AG04449 (cell line): Measurements from ENCODE around the gene TMED4.
"Not testable (repeated sequence)": the region's sequence is repeated elsewhere in the genome, so short reads cannot be mapped to it uniquely, and the experiment has no call there.

ENCODE experiments used
- CTCF ChIA-PET: fragments of 350-600 bp; formaldehyde crosslinking; extraction: SDS; loops from one replicate; lab custom pipeline; 2021; ENCODE audit warnings: antibody characterized with exemption; lab: Yijun Ruan, JAX
- POLR2A ChIA-PET: fragments of 400-600, 350-600 bp; formaldehyde crosslinking; extraction: SDS; loops from one replicate; lab custom pipeline; 2020; ENCODE audit warnings: antibody characterized with exemption, inconsistent platforms; lab: Yijun Ruan, JAX
- DNase-seq: peaks from one replicate; pipeline ENCODE4 v3.0.0-alpha.2; 2010; ENCODE audit warnings: low read depth, low spot score
- H3K4me3 ChIP-seq: 2 replicates; pipeline ENCODE4 v1.5.1; 2011; ENCODE audit warnings: low read depth, mild to moderate bottlenecking, control low read depth, low read length
- CTCF ChIP-seq: IDR thresholded peaks from one replicate; pipeline ENCODE4 v1.5.1; 2011; ENCODE audit warnings: mild to moderate bottlenecking, moderate library complexity, low read length, control low read depth, inconsistent platforms; ENCODE audit not compliant: insufficient read depth; ENCODE audit errors: missing control alignments

Gene TMED4

GRCh38 chr7:44603193-44603592 lies 21.2 kb upstream of the TMED4 start:
- ChIA-PET CTCF (interaction anchor here (0.8 kb wide), 1 partner anchor 244 kb away, joined by 3 read pairs; the partner anchor contains the start of gene H2AZ2), POLR2A (no interaction called here)
- DNase-seq, result no peak
- no peak overlapping the region for H3K4me3 ChIP-seq
- TF ChIP-seq CTCF, result no peak

DNA sequence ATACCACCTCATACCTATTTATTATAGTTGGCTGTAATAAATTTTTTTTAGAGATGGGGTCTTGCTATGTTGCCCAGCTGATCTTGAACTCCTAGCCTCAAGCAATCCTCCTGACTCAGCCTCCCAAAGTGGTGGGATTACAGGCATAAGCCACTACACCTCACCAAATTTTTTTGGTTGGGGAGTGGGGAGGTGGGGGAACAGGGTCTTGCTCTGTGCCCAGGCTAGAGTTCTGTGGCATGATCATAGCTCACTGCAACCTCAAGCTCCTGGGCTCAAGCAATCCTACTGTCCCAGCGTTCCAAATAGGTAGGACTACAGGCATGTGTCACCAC lies 20.5 kb upstream of the TMED4 start:
- no peak for DNase-seq
- no peak for TF ChIP-seq CTCF
- ChIA-PET CTCF (no interaction called here), POLR2A (interaction anchor here (0.7 kb wide), 1 partner anchor 149 kb away, joined by 3 read pairs; no protein-coding TSS in a partner anchor)
- H3K4me3 ChIP-seq, result no peak overlapping the region

DNA sequence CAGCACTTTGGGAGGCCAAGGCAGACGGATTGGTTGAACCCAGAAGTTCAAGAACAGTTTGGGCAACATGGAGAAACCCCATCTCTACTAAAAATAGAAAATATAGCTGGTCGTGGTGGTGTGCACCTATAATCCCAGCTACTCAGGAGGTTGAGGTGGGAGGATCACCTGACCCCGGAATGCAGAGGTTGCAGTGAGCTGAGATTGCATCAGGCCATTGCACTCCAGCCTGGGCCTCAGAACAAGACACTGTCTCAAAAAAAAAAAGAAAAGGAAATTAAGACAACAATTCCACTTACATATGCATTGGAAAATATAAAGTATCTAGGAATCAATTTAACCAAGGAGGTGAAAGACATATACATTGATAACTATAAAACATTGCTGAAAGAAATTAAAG lies 17.2 kb upstream of the TMED4 start:
- POLR2A ChIA-PET, result interaction anchor here (0.6 kb wide), 1 partner anchor 15 kb away, joined by 3 read pairs; no protein-coding TSS in a partner anchor
- CTCF ChIA-PET, result no interaction called here
- no peak for TF ChIP-seq CTCF
- H3K4me3 ChIP-seq, result no peak overlapping the region
- no peak for DNase-seq

DNA sequence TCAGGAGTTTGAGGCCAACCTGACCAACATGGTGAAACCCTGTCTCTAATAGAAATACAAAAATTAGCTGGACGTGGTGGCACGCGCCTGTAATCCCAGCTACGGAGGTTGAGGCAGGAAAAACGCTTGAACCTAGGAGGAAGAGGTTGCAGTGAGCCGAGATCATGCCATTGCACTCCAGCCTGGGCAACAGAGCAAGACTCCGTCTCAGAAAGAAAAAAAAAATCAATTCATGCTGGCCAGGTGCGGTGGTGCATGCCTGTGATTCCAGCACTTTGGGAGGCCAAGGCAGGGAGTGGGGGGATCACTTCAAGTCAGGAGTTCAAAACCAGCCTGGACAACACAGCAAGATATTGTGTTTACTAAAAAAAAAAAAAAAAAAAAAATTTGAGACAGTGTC lies 15.2 kb upstream of the TMED4 start:
- DNase-seq, CTCF ChIA-PET, POLR2A ChIA-PET, H3K4me3 ChIP-seq: not testable (repeated sequence)

DNA sequence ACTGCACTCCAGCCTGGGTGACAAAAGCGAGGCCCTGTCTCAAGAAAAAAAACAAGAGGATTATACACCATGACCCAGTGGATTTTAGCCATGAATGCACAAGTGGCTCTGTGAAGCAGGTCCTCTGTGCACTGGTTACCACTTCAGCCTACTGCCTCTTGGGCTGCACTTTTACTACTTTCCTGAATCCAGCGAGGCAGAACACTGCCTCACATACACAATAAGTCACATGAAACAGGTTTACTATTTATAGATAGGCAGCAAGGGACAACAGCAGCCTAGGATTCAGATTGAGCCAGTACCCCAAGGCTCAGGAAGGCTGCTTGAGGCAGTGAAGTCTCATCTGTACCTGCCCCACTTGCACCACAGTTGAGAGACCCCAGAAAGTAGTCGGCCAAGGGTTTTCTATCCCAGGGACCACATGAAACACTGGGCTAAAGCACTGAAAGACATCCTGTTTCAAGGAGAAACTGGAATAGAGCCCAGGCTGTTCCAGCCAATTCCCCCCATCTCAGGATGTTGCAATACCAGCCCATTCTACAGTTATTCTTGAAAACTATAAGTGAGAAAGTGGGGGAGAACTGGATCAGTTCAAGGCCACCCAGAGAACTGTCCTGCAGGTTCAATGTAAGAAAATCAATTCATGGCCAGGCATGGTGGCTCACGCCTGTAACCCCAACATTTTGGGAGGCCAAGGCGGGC lies 14.1 kb upstream of the TMED4 start:
- ChIA-PET POLR2A (no interaction called here), CTCF (no interaction called here)
- DNase-seq, result no peak
- H3K4me3 ChIP-seq, result no peak overlapping the region
- no peak for TF ChIP-seq CTCF

DNA sequence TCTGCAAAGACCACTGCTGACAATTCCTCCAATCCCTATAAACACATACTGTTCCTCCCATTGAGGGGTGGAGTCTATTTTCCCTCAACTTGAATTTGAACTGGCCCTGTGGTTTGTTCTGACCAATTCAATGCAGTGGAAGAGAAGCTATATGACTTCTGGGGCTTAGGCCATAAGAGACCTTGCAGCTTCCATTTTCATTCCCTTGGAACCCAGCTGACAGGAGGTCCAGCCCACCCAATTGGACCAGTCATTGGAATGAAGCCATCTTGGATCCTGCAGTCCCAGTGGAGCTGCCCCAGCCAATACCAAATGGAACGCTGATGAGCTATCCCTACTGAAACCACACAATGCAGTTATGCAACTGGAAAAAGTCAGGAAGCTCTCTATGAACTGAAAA lies 8.9 kb upstream of the TMED4 start:
- no peak overlapping the region for H3K4me3 ChIP-seq
- ChIA-PET CTCF (interaction anchor here (0.7 to 2.4 kb wide), 6 partner anchors 8 to 545 kb away, joined by 3 to 13 read pairs (median 4); no protein-coding TSS in a partner anchor), POLR2A (interaction anchor here (1.4 kb wide), 1 partner anchor 206 kb away, joined by 4 read pairs; the partner anchor contains the start of gene PPIA)
- TF ChIP-seq CTCF, result no peak
- DNase-seq, result no peak
